LNCAP (cell line): ENCODE measurements around the gene MOCS2.

Source experiments
- CTCF ChIP-seq: fragments of 450-650 bp; IDR thresholded peaks from 2 replicates; pipeline ENCODE4 v1.5.1; 2017; ENCODE audit warnings: mild to moderate bottlenecking

Gene MOCS2

GRCh38 chr5:53110156-53110555, 599 bp upstream of the MOCS2 start:
- TF ChIP-seq CTCF: no peak

- TF ChIP-seq CTCF: no peak
Observed at GRCh38 chr5:53109056-53109442, 508 bp downstream of the MOCS2 start.

GRCh38 chr5:53105611-53106300, 3.8 kb downstream of the MOCS2 start:
- no peak for TF ChIP-seq CTCF

GRCh38 chr5:53100606-53101005, 9.0 kb downstream of the MOCS2 start:
- TF ChIP-seq CTCF: no peak

GRCh38 chr5:53099546-53099945, 10.0 kb downstream of the MOCS2 start:
- TF ChIP-seq CTCF: no peak

GRCh38 chr5:53095931-53096525, 13.5 kb downstream of the MOCS2 start:
- peak; percentile 86 for TF ChIP-seq CTCF

GRCh38 chr5:53095217-53095616, 14.3 kb downstream of the MOCS2 start:
- TF ChIP-seq CTCF: no peak
